Endothelial cell (in vitro differentiated cells): ENCODE measurements around the gene CLCN4. TPM values are rescaled to one million over a fixed set of nuclear protein-coding genes. Genes with fewer than 3 reads are reported as not detected.

ENCODE experiments used
- DNase-seq: peaks from one replicate; pipeline ENCODE4 v3.0.0; 2021; ENCODE audit warnings: low spot score
- H3K27ac Mint-ChIP-seq: one replicate; pipeline ENCODE4 v1.8.0; 2021; ENCODE audit warnings: mixed read lengths, inconsistent platforms; ENCODE audit not compliant: unreplicated experiment
- H3K27me3 Mint-ChIP-seq: one replicate; pipeline ENCODE4 v1.8.0; 2021; ENCODE audit warnings: mild to moderate bottlenecking, moderate library complexity, mixed read lengths, inconsistent platforms; ENCODE audit not compliant: unreplicated experiment
- H3K36me3 Mint-ChIP-seq: one replicate; pipeline ENCODE4 v1.8.0; 2021; ENCODE audit warnings: mild to moderate bottlenecking, low read depth, mixed read lengths, inconsistent platforms; ENCODE audit not compliant: unreplicated experiment
- H3K4me1 Mint-ChIP-seq: one replicate; pipeline ENCODE4 v1.8.0; 2021; ENCODE audit warnings: mild to moderate bottlenecking, mixed read lengths, inconsistent platforms; ENCODE audit not compliant: unreplicated experiment
- H3K4me3 Mint-ChIP-seq: one replicate; pipeline ENCODE4 v1.8.0; 2021; ENCODE audit warnings: mild to moderate bottlenecking, mixed read lengths, inconsistent platforms; ENCODE audit not compliant: unreplicated experiment
- H3K9me3 Mint-ChIP-seq: one replicate; pipeline ENCODE4 v1.8.0; 2021; ENCODE audit warnings: mixed read lengths, inconsistent platforms; ENCODE audit not compliant: unreplicated experiment
- total RNA-seq: library from RNA; stranded (reverse); fragmentation: NEBNext Ultra II Directional; extraction: Animal tissue kit (Norgen Biotek cat#: 25700); gene quantifications from one replicate; pipeline ENCODE4 v1.2.1, GENCODE V29; 2021; ENCODE audit not compliant: unreplicated experiment
- TF ChIP-seq, protein P1 (sequence below): fragments of 200-600 bp; sonication (generic); IDR thresholded peaks from one replicate; pipeline ENCODE4 v1.5.0; 2021; ENCODE audit warnings: antibody characterized with exemption; ENCODE audit not compliant: unreplicated experiment

Gene CLCN4
- total RNA-seq, 1 donor from 2014 or later, result 23.1 TPM

DNA sequence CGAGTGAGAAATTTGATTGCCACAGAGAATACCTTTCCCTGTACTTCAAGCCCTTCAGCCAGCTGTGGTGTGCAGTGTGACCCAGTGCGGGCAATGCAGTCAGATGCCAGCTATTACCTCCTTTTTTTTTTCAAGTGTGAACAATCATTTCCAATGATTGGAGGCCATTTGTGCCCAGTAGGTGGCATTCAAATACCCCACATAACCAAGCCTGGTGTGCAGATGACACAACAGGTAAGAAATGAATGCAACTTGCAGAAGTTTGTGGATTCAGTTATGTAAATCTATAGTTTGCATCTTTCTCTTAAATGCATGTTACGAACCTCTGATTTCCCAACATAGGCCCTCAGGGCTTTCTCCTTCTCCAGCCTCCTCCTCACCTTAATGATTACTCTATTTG lies 98.0 kb downstream of the CLCN4 start:
- H3K27me3 Mint-ChIP-seq, result peaks cover 1% of the 10 kb centered on the region
- H3K36me3 Mint-ChIP-seq, result no peaks in the 10 kb centered on the region
- no peak for DNase-seq
- TF ChIP-seq, protein P1, sequence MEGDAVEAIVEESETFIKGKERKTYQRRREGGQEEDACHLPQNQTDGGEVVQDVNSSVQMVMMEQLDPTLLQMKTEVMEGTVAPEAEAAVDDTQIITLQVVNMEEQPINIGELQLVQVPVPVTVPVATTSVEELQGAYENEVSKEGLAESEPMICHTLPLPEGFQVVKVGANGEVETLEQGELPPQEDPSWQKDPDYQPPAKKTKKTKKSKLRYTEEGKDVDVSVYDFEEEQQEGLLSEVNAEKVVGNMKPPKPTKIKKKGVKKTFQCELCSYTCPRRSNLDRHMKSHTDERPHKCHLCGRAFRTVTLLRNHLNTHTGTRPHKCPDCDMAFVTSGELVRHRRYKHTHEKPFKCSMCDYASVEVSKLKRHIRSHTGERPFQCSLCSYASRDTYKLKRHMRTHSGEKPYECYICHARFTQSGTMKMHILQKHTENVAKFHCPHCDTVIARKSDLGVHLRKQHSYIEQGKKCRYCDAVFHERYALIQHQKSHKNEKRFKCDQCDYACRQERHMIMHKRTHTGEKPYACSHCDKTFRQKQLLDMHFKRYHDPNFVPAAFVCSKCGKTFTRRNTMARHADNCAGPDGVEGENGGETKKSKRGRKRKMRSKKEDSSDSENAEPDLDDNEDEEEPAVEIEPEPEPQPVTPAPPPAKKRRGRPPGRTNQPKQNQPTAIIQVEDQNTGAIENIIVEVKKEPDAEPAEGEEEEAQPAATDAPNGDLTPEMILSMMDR, result no peak
- H3K4me3 Mint-ChIP-seq, result no peak overlapping the region
- H3K9me3 Mint-ChIP-seq, result no peaks in the 10 kb centered on the region
- H3K4me1 Mint-ChIP-seq, result no peaks in the 10 kb centered on the region
- no peak overlapping the region for H3K27ac Mint-ChIP-seq

DNA sequence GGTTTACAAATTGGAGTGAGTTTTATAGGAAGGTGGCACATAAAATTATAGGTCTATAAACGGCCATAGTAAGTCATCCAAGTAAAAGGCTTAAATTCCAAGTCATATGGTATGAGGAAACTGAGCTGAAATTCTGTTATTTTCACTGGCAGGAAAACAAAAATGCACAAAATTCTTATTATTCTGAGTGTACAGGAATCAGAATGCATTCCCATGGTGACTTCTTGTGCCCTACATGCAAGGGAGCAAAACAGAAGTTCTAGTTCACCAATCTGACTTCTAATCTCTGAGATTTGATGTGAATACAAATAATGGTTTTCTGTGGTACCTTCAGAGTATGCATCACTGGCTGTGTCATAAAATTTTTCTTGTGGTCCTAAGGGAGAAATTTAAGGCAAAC lies 102.9 kb downstream of the CLCN4 start:
- H3K4me3 Mint-ChIP-seq, result no peak overlapping the region
- no peaks in the 10 kb centered on the region for H3K9me3 Mint-ChIP-seq
- no peaks in the 10 kb centered on the region for H3K4me1 Mint-ChIP-seq
- H3K27ac Mint-ChIP-seq, result no peak overlapping the region
- no peak for DNase-seq
- no peaks in the 10 kb centered on the region for H3K27me3 Mint-ChIP-seq
- H3K36me3 Mint-ChIP-seq, result no peaks in the 10 kb centered on the region
- TF ChIP-seq, protein P1, result no peak

DNA sequence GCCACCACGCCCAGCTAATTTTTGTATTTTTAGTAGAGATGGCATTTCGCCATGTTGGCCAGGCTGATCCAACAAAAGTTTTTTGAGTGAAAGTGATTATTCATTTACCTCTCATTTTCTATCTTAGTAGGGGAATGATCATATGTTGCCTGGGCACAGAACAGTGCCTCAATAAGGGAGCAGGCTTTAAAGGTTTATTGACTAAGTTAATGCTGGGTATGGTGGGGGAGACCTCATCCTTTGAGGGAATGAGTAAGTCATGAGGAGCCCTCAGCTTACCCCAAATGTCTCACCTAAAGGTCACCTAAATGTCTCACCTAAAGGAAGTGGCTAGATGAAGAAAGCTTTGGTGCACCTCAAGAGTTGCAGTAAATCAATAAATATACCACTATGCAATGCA lies 109.0 kb downstream of the CLCN4 start:
- Mint-ChIP-seq H3K9me3 (no peaks in the 10 kb centered on the region), H3K4me1 (no peaks in the 10 kb centered on the region), H3K27me3 (no peaks in the 10 kb centered on the region), H3K27ac (no peak overlapping the region), H3K4me3 (no peak overlapping the region), H3K36me3 (no peaks in the 10 kb centered on the region)
- DNase-seq, result no peak
- TF ChIP-seq, protein P1, result no peak

DNA sequence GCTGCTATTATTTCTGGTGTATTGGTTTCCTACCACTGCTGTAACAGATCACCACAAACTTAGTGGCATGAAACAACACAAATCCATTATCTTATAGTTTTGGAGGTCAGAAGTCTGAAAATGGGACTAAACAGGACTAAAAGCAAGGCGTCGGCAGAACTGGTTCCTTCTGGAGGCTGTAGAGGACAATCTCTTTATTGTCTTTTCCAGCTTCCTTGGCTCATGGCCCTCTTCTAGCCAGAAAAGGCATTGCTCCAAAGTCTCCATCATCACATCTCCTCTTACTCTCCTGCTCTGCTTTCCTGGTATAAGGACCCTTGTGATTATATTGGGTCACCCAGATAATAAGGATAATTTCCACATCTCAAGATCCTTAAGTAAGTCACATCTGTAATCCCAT lies 121.9 kb downstream of the CLCN4 start:
- TF ChIP-seq, protein P1, result no peak
- Mint-ChIP-seq H3K4me3 (no peak overlapping the region), H3K9me3 (no peaks in the 10 kb centered on the region), H3K4me1 (no peaks in the 10 kb centered on the region), H3K27me3 (peaks cover 1% of the 10 kb centered on the region), H3K27ac (no peak overlapping the region), H3K36me3 (no peaks in the 10 kb centered on the region)
- DNase-seq, result no peak

DNA sequence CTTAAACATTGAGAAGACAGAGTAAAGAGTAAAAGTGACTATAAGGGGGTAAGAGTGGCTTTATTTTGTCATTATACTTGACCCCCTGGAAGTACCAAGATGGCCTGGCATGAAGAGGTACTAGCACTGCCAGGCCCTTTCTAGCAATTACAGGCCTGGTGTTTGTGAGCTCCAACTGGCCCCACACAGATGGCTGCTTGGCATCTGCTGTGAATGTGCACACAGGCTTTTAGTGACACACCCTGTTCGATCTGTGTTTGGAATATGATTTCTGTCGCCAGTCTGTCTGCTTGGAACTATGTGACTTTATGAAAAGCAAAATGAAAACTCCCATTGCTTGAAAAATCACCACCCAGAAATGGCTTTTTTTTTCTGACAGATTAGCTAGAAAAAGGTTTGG lies 123.3 kb downstream of the CLCN4 start:
- no peak for DNase-seq
- Mint-ChIP-seq H3K4me3 (no peak overlapping the region), H3K4me1 (no peaks in the 10 kb centered on the region), H3K36me3 (no peaks in the 10 kb centered on the region), H3K27me3 (peaks cover 1% of the 10 kb centered on the region), H3K27ac (no peak overlapping the region), H3K9me3 (no peaks in the 10 kb centered on the region)
- TF ChIP-seq, protein P1, result no peak
